Activated T-cell treated with anti-CD3 and anti-CD28 coated beads for 1 hour (primary cell): Measurements from ENCODE around the gene CFAP70.
"Not testable (repeated sequence)": the region's sequence is repeated elsewhere in the genome, so short reads cannot be mapped to it uniquely, and the experiment has no call there.

Experiments used
- DNase-seq: peaks from one replicate; pipeline ENCODE4 v3.0.0-alpha.2; 2020; ENCODE audit warnings: low read depth

CFAP70 gene

DNA sequence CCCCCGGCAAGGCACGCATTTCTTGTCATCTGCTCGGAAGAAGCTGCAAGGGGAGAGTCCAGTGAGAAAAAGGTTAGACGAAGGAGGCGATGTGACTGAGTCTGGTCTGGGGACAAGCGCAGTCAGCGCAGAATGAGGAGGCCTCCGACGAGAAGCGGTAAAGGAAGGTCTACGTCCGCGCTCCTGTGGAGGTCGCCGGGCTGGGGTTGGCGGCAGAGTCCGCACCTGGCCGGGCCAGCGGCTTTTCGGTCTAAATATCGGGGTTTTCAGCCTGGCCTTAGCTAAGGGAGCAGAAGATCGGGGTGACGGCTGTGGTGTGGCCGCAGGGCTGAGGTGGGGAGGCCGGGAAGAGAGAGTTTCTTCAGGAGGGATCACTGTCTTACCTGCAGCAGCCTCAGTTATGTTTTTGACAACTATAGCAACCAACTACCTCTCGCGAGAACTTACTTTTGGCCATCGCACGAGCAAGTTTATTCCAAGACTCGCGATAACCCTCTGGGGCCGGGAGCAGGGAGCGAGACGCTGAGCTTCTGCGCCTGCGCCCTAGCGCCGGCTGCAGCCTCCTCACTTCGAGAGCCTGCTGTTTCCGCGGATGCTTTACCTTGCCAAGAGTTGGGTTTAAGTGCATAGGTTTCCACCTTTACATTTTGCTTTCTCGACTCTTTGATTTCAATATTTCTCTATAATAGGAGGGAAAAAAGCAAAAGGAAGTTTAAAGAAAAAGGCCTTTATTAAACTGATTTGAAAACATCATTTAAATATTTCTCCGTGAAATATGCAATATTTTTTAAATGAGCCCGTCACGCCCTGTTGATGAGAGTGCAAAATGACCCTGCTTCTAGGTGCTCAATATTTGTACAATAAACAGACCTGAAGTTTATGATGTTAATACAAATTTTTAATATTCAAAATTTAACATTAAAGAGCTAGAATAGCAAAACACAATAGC lies at the start of gene CFAP70:
Gene CFAP70, minus strand, starts transcription at position 534 of the 949 bp plus-strand sequence. CDS start 4,068 bp downstream, outside the sequence.
- peak; percentile 80 for DNase-seq

DNA sequence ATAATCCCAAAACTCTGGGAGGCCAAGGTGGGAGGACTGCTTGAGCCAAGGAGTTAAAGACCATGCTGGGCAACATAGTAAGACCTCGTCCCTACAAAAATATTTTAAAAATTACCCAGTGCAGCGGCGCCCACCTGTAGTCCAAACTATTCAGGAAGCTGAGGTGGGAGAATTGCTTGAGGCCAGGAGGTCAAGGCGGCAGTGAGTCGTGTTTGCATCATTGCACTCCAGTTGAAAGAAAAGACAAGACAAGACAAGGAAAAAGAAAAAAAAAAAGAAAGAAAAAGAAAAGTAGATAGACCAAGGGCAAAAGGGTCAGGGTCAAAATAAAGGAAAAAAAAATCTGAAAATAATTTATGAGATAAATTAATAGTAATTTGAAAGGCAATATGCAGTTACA lies 49.4 kb upstream of the CFAP70 start:
- no peak for DNase-seq

DNA sequence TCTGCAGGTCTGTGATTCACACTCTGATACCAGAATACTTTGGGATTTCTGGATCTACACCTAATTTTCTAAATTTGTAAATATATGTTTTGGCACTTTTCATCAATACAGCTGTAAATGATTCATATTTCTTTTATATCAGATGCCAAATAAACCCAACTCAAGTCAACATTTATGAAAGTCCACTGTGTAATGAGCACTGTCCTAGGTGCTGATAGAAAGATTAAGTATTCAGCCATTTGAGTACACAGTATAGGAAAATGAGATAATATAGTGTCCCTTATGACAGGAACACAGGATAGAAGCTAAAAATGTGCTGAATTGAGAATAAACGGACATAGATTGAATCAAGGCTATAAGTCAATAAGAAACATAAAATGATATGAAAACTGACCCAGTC lies 48.8 kb upstream of the CFAP70 start:
- no peak for DNase-seq

DNA sequence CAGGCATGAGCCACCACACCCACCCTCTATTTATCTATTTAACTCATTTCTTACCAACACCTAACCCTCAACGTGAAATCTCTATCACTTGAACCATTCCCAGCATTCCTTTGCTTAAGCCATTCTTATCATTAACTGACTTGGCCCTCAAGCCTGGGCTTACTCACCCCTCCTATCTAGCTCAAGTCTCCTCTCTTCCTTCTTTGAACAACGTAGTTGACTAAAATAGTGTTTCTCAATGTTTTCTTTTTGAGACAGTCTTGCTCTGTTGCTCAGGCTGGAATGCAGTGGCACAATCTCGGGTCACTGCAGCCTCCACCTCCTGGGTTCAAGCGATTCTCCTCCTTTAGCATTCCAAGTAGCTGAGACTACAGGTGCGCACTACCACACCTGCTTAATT lies 48.2 kb upstream of the CFAP70 start:
- no peak for DNase-seq

DNA sequence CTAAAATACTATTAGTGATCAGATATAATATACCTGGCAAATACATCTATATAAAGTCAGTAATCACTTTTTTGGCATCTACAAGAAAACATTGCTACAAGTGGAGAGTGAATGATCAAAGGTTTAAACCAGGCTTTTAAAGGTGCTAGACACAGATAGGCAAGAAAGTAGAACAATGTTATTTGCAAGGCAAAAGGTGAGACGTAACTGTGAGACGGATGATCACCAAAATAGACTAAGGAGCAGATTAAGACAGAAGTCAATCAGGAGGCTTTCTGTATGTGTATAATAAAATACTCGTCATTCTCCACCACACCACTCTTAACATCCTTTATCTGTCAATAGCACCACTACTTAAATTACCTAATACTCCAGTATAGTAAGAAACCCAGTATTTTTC lies 46.9 kb upstream of the CFAP70 start:
- DNase-seq = no peak

DNA sequence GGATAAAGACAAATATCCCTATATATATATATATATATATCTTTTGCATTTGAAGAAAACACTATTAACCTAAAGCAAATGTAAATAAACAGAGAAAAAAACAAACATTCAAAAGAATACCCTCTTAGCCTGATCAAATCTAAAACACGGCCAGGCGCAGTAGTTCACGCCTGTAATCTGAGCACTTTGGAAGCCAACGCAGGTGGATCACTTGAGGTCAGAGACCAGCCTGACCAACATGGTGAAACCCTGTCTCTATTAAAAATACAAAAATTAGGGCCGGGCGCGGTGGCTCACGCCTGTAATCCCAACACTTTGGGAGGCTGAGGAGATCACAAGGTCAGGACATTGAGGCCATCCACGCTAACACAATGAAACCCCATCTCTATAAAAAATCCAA lies 46.0 kb upstream of the CFAP70 start:
- DNase-seq = no peak

DNA sequence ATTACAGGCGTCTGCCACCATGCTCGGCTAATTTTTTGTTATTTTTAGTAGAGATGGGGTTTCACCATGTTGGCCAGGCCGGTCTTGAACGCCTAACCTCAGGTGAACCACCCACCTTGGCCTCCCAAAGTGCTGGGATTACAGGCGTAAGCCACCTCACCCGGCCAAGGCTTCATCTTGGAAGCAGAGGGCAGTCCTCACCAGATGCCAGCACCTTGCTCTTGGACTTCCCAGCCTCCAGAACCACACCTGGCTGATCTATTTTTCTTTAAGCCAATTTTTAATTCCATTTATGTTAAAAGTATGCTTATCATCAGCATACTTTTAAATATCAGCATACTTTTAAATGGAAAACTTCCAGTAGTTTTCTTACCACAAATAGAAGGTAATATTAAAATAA lies 43.0 kb upstream of the CFAP70 start:
- DNase-seq = no peak

DNA sequence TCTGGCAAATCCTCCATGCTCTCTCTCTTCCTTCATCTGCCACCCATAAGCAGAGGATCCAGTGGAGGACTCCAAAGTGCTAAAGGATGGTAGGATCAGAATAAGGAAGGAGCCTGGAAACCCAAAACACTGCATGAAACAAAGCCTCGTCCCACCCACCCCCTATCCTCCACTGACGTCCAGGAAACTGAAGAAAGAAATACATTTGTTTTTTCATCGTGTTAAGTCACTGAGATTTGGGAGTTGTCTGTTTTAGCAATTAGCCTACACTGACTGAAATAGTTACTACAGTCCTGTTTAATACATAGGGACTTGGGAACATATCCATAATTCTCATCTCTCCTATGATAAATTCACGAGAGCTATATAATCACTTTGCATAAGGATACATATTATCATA lies 40.4 kb upstream of the CFAP70 start:
- DNase-seq = no peak

DNA sequence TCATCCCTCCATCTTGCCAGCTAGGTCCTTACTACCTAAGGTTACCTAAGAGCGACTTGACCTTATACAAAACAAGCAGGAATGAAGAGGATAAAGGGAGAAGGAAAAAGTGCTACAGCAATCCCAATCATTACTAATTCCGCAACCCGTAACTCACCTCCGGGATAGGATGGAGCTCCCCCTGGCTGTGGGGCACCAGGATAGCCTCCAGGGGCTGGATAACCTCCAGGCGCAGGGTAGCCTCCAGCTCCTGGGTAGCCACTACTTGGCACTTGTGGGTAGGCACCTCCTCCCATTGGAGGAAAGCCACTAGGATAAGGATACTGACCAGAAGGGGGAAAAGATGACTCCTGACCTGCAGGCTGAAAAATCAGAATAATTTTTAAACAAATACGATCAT lies 39.4 kb upstream of the CFAP70 start:
- no peak for DNase-seq

DNA sequence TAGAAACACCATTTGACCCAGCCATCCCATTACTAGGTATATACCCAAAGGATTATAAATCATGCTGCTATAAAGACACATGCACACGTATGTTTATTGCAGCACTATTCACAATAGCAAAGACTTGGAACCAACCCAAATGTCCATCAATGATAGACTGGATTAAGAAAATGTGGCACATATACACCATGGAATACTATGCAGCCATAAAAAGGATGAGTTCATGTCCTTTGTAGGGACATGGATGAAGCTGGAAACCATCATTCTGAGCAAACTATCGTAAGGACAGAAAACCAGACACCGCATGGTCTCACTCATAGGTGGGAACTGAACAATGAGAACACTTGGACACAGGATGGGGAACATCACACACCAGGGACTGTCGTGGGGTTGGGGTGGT lies 35.7 kb upstream of the CFAP70 start:
- DNase-seq = not testable (repeated sequence)

DNA sequence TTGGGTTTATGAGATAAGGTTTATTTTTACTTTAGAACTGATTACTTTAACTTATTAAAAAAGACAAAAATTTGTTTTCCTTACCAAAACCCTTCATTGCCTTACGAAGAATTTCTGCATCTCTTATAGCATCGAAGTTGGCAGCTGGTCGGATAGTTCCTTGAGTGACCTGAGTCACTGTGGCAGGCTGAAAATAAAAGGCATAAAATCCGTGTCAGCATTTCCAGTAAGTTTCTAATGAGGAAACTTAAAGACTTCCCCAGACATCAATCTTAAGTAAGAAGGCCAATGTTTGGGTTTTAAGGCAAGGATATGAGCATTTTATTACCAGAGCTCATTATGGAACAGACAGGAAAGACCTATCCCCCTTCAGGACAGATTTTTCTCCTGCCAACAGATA lies 29.6 kb upstream of the CFAP70 start:
- DNase-seq = no peak

DNA sequence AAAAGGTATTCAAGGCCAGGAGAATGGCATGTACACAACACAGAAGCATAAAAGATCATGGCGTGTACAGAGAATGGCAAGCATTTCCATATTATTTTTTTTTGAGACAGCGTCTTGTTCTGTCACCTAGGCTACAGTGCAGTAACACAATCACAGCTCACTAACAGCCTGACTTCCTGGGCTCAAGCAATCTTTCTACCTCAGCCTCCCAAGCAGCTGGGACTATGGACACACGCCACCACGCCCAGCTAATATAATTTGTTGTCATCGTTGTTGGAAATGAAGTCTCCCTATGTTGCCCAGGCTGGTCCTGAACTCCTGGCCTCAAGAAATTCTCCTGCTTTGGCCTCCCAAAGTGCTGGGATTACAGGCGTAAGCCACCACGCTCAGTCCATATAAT lies 27.9 kb upstream of the CFAP70 start:
- DNase-seq = no peak

DNA sequence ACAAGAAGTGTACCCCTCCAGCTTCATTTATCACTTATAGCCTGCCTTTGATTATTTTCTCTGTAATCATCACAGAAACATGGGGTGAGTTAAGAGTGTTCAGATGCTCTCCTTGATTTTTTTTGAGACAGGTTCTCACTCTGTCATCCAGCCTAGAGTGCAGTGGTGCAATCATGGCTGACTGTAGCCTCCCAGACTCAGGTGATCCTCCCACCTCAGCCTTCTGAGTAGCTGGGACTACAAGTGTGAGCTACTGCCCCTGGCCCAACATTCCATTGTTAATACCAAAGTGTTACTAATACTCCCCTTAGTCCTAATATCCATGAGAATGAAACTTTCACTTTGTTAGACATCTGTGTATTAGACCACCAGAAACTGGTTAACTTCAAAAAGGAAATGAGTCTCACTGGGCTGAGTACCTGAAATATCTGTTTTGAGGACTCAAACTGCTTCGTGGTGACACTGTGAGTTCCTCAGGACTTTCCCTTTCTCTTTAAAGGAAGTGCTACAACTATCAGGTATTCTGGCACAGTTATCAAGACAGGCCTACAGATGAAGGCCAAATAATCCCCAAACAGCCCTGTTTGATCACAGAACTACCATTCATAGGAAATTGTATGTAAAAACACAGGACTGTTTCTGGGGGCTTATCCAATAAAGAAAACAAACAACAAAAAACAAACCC lies 20.5 kb upstream of the CFAP70 start:
- DNase-seq = no peak

DNA sequence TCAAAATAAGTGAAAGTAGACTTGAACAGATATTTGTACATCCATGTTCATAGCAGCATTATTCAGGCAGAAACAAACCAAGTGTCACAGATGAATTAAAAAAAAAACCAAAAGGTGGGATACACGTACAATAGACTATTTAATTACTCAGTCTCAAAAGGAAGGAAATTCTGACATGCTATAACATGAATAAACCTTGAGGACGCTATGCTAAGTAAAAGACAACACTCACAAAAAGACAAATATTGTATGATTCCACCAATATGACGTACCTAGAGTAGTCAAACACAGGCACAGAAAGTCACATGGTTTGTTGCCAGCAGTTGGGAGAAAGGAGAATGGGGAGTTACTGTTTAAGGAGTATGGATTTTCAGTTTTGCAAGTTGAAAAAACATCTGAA lies 18.0 kb upstream of the CFAP70 start:
- no peak for DNase-seq

DNA sequence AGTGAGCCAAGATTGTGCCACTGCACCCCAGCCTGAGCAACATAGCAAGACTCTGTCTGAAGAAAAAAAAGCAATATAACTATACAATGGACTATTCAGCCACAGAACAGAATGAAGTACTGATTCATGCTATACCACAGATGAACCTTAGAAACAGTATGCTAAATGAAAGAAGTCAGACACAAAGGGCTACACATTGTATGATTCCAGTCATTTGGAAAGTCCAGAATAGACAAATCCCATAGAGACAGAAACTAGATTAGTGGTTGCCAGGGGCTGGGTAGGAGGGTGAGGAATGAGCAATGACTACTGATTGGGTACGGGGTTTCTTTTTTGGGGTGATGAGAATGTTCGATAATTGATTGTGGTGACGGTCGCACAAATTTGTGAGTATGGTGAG lies 9.6 kb upstream of the CFAP70 start:
- DNase-seq = no peak

DNA sequence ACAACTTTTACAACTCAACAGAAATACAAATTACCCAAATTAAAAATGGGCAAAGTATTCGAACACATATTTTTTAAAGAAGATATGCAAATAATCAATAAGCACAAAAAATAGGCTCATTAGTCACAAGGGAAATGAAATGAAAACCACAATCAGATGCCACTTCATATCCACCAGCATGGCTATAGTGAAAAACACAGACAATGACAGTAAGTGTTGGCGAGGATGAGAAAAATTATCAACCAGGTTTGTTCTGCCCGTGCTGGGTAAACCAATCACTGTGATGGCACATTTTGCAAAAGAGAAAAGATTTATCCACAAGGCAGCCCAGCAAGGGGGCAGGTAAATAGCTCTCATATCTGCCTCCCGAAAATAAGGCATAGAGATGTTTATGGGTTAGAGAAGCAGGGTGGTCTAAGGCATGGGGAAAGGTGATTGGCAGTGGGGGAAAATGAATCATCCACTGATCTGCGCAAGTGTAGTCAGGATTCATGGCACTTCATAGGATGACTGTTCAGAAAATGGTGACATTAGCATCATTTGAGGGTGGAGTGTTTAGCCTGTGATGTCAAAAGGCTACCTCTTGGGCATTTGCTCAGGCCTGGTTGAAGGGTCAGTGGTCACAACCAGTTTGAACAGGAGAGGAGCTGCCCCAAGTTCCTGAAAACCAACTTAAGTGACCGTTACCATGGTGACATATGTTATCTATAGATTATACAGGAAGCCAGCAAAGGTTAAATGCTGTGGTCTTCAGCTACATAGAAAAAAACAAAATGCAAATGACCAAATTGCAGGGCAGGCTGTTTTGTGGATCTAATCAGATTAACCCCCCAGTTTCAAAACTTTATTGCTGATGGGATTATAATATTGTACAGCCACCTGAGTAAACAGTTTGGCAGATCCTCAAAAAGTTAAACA lies 8.0 kb upstream of the CFAP70 start:
- no peak for DNase-seq

DNA sequence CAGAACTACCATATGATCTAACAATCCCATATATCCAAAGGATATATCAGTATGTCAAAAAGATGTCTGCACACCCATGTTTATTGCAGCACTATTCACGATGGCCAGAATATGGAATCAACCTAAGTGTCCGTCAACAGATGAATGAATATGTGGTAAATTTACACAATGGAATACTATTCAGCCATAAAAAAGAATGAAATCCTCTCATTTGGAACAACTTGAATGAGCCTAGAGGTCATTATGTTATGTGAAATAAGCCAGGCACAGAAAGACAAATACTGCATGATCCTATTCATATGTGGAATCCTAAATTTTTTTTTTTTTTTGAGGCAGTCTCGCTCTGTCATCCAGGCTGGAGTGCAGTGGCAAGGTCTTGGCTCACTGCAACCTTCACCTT lies 6.3 kb upstream of the CFAP70 start:
- no peak for DNase-seq

DNA sequence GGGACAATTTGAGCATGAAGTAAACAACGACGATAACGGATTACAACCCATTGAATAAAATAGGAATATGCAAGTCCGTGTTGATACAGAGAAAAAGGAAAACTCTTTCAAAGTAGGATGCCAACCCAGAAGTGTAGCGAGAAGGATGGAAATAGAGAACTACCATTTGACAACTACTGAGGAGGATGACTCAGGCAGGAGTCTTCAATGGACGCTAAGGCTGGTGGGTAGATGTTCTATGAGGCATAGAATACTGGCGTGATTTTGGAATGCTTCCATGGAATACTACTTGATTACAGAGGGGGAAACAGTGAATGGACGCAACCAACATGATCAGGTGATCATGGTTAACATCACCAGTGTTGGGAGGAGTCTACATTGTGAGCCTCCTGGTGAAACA lies 828 bp upstream of the CFAP70 start:
- no peak for DNase-seq

DNA sequence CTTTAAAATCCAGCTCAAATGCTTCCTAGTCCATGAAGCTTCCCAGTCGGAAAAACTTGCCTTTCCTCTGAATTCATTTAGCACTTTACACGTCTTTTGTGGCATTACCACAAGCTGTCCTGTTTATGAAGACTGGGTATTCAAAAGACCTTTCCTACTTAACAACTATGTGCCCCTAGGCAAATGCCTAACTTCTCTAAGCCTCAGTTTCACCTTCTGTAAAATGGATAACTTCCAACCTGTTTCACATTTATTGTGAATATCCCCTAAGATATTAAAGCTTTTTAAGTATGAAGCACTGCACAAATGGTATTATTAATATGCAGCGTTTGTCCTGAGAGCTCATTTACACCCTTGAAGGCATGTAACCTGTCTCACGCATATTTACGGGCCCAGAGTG lies 843 bp downstream of the CFAP70 start:
- no peak for DNase-seq

DNA sequence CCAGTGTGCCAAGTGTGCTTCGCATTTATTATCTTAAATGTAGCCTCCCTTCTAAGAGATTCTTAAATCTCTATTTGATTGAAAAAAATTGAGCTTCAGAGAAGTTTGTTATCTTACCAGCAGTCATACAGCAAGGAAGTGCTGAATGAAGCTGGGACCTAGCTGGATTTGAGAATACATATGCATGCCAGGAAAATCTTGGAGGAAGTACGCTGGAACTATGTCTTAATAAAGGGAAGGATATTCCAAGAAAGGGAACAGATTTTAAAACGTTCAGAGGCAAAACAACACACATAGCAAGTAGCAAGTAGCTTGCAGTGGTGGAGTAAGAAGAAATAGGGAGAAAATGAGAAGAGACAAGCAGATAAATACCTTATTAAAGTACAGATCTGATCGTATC lies 1.5 kb downstream of the CFAP70 start:
- DNase-seq = no peak

DNA sequence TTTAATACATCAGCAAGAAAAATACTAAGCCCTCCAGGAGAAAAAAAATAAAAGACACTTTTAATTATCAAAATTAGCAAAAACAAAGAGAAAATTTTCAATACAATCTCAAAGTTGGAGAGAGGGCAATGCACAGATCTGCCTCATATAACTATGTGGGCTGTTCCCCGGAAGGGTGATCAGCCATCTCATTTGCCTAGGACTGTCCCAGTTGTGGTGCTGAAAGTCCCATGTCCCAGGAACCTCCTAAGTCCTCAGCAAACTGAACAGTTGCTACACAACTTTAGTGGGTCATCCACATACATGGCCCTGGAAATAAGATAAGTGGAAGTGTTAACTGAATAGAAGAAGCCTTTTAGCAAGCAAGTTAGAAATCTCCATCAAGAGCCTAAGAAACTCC lies 14.4 kb downstream of the CFAP70 start:
- no peak for DNase-seq

DNA sequence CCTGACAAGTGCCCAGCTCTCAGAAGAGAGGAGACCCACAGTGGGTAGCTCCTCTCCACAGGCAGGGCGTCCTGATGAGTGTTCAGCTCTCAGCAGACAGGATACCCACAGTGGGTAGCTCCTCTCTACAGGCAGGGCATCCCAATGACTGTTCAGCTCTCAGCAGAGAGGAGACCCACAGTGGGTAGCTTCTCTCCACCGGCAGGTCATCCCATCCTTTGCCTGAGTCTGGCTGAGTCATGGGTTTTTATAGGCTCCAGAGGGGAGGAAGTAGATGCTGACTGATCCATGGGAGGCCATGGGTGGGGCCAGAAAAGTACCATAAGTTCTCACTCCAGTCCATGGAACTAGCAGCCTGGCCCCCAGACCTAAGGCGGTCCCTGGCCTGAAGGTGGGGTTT lies 18.5 kb downstream of the CFAP70 start:
- no peak for DNase-seq
